ENCODE measurements around the gene WIPF2. TPM values are rescaled to one million over a fixed set of nuclear protein-coding genes. Genes with fewer than 3 reads are reported as not detected.

Gene WIPF2
- total RNA-seq, 1 experiment from 2014 or later = 4.6 TPM

DNA sequence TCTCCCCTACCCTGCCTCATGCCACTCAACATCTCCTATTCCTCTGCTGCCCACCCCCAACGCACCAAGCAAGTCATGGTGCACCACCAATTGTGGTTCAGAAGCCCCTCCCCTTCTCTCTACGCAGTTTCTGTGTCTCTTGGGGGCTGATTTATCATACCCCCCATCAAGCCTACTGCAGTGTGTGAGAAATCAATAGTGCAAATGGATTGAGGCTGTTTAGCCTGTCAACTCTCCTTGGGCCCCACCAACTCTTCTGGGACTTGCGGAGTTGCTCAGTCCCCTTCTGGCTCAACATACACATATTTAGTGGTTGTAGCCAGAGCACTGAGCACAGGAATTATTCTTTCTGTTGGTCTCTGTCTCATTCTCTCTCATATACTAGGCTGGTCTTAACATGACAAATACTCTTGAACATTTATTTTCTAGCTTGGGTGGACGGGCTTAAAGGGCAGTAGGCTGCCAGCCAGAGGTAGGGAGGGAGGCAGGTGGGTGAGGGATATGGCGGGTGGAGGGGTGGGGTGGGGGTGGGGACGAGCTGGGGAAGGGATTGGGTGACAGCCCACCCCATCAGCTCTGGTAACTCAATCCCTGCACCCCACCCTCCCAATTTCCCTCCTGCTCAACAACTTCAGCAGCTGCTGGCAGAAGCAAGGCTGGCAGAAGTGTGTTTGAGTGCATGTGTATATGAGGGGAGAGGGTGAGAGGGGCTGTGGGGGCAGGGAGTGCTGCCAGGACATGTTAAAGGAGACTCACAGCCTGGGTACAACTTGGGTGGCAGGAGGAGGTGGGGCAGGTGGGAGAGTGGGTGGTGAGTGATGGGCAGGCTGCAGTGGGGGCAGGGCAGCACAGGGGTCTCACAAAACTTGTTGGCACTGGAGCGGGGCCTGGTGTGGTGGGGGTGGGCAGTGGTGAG, 94.8 kb downstream of the WIPF2 start:
- no peak for DNase-seq (ENCODE audit: low read depth)

DNA sequence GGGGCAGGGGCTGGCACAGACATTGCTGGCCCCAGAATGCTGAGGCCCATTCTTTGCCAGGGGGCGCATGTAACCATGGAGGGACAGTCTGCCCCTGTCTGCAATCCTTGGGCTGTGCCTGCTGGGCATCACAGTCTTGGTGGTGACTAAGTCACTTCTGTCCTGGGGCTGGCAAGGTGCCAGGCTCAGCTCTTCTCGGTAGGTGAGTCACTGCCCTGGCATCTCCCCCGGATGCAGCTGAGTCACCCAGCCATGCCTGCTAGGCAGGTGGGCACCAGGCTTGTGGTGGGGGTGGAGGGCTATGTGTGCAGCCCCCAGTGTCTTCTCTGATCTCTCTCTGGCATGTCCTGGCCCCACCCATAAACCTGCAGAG, 95.5 kb downstream of the WIPF2 start:
- peak; percentile 95 for DNase-seq (ENCODE audit: low read depth)

DNA sequence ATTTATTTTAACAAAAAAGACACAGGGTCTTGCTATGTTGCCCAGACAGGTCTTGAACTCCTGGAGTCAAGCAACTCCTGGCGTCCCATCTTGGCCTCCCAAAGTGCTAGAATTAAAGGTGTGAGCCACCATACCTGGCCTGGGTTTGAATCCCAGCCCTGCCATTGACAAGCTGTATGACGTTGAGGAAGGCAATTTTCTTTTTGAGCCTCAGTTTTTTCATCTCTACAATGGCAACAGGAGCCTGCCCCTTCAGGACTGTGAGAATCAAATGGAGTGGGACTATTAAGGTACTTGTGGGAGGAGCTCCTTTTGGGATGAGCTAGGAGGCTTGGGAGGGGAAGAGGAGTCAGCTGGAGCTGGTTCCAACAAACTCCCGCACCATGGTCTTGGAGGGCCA, 96.1 kb downstream of the WIPF2 start:
- DNase-seq (ENCODE audit: low read depth) = no peak

DNA sequence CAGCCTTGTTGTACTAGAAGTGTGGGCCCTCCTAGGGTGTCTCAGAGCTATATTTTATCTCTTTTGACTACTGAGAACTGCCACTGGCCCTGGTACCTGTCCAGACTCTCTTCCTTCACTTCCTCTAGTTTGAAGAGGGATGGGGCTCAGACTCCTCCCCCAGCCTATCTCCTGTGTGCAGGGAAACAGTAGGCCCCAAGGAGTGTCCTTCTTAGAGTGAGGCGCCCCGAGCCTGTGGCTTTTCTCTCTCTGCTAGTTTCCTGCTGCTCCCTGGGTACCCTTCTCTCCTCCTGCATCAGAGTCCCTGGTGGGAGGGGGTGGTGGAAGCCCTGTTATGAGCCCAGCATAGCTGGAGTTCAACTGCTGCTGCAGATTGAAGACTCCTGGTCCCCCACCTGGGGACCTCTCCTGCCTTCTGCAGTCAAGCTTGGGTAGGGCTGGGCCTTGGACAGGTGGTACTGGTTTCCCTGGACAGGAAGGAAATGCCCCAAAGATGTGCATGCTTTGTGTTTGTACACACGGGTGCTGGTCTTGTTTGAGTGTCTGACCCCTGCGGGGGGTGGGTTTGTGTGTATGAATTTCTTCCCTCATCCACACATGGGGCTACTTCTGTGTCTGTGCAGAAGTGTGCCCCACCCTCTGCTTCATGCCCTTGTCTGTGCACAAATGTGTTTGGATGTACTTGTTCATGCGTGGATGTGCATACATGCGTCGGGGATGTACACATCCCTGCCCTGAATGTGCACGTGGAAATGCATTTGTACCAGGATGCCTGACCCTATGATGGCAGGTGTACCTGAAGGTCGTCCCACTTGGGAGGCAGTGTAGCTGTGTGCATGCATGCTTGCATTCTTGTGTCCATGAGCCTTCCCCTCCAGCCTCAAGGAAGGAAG, 96.8 kb downstream of the WIPF2 start:
- no peak for DNase-seq (ENCODE audit: low read depth)

DNA sequence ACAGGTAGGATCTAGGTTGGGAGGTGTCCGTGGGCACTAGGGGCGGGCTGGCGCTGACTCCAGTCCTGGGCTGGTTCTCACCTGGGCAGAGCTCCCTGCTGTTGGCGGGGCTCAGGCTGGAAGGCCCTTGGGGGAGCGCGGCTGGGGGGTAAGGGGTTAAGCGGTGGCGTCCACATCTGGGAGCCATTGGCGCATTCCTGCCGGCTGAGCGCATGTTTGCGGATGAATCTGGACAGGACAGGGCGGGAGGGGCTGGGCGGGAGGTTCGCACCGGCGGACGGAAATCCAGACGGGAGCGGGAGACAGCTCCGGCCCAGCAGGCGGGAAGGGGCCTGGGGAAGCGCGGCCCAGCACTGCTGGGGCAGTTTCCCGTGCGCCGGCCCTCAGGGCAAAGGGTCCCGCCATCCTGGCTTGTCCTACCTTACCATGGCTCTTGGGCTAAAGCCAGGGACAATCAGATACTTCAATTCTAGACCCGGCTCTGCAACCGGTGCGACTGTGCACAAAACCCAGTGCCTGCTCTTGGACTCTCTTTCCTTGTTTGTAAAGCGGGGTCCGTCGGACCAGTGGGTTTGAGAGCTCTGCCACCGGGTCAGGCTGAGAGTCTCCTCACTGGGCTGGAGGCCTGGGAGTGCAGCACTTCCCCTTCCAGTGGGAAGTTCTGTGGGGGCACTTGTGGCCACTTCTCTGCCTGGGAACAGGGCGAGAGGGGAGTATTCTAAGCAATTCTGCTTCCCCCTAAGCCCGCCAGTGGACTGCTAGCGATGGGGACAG, 97.7 kb downstream of the WIPF2 start:
- DNase-seq (ENCODE audit: low read depth) = peak; percentile 65

DNA sequence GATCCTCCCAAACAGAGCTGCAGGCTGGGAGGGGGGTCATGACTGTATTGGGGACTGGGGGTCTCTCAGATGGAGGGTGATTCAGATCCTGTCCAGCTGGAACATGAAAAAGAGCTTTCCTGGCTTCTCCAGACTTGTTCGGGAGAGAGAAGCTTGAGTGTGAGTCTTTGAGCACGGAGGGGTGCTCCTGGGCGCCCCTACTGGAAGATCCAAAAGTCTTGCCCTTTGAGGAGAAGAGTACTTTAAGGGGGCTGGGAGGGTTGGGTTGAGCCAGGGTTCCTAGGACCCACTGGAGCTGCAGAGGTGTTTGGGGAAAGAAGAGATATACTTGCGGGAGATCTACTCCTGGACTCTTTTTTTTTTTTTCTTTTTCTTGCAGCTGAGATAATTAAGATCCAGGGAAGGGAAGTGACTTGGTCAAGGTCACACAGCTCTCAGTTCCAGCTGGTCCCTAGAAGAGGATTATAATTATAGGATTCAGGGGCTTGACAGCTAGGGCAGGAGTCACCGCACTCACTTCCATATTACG, 98.3 kb downstream of the WIPF2 start:
- DNase-seq (ENCODE audit: low read depth) = peak; percentile 80

DNA sequence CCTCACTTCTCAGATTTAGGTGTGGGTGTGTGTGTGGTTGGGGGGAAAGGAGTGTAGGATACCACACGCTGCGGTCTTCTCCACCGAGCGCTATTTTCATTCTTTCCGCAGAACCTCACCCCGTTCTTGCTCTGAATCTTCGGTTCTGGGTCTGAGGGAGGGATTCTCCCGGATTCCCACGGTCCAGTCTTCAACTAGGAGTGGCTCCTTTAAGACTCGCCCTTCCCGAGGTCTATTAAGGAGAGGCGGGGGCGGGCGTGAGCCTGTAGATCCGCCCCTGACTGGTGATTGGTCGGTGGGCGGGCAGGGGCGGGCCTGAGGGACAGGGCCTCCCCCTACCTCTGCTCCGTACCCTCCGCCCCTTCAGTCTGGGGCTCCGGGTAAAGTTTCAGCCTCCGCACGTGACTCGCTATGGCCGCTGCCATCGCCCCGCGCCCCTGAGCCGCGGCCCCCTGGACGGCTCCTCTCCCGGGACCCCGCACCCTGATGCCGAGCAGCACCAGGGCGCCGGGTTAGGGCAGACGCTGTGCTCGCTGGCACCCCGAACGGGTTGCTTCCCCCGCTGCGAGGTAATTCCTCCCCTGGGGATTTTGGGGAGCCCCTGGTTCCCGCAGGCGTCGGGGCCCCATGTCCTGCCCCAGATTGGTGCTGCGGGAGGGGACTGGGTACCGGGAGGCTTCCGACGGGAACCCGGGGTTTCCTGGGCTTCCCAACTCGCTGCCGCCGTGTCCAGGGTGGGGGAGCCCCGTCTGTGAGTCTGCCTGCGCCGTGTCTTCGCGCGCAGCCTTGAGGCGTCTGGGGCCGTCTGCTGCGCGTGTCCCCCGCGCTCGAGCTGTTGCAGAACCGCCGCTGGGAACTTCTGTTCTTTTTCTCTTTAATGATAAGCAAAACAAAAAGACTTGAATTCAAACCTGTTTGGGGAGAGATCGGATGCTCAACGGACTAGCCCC, 99.1 kb downstream of the WIPF2 start:
- DNase-seq (ENCODE audit: low read depth) = peak; percentile 95

DNA sequence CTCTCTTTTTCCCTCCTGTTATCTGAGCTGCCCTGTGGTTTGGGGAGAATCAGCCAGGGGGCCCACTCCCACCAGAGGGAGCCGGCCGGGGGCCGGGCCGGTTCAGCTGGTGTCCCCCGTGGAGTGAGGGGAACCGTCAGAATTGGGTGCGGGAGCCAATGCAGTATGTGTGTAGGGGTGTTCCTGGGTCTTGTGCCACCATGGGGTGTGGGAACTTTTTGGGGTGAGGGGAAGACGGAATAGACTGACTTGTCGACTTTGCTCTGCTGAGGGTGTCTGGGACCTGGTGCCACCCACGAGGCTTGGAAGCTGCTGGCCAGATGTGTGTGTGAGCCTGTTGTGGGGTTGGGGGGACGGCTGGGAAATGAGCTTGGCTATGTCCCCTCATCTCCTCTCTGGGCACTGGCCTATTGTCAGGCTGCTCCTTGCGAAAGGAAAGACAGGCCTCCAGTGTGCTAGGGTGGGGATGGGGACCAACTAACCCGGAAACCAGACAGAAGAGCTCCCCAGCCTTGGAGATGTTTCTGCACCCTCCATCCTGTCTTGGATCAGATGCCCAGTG, 99.8 kb downstream of the WIPF2 start:
- no peak for DNase-seq (ENCODE audit: low read depth)

DNA sequence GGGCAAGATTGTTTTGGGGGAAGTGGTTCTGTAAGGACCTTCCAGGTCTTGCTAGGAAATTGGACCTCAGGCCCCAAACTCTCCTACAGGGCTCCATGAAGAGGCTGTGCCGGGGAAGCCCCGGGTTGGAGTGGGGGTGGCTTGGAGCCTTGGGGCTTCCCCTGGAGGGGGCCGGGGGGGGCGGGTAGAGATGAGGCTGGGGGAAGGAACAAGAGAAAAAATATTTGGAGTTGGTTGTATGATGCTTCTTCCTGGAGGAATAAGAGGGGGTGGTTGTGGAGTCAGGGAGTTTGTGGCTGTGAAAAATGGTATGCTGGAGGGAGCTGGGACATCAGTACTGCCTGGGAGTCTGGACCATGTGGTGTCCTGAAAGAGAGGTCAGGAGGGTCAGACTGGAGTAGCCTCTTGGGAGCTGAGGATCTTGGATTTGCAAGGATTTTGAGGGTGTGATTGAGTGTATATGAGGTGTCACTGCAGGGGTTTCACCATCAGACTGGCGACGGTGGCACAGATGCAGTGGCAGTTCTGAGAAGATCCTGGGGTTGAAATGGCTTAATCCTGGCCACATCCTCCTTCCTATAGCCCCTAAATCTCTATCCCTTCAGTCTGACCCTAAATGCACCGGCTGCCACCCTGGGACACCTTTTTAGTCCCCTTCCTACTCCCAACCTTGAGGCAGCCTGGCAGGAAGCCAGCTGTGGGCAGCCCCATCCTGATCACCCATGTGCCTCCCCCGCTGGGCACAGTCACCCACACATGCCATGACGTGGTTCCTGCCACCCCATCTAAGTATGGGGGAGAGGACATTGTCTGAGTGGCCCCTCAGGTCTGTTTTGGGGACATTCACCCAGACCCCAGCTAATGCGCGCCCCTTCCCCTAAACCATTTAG, 100.8 kb downstream of the WIPF2 start:
- no peak for DNase-seq (ENCODE audit: low read depth)

DNA sequence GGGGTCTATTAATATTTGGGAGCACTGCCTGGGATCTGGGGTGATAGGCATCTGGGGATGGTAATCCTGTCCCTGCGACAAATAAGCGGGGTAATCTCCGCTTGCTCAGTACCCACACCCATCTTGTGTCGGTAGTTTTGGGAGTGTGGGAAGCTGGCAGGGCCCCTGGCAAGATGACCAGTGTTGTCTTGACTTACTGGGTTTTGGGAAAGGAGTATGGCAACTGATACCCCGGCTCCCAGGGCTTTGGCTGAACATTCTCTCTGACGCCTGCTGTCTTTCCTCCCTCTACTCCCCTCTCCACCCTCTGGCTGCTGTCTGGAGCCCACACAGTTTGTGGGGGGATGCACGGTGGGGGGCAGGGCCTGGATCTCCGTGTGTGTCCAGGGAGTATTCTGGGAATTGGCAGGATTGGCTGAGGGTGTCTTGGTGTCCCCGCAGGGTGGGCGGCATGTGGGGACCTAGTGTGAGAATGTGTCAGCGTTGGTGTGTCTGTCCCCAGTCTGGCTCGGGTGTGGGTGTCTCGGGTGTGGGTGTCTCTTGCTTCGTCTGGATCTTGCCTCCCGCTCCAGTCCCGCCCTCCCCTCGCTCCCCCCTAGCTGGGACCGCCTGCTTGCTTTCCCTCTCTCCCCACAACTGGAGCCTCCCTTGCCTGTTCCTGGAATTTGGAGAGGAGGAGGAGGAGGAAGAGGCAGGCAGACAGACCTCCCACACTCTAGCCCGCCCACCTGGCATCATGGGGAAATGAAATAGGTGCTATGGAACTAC, 101.8 kb downstream of the WIPF2 start:
- no peak for DNase-seq (ENCODE audit: low read depth)

DNA sequence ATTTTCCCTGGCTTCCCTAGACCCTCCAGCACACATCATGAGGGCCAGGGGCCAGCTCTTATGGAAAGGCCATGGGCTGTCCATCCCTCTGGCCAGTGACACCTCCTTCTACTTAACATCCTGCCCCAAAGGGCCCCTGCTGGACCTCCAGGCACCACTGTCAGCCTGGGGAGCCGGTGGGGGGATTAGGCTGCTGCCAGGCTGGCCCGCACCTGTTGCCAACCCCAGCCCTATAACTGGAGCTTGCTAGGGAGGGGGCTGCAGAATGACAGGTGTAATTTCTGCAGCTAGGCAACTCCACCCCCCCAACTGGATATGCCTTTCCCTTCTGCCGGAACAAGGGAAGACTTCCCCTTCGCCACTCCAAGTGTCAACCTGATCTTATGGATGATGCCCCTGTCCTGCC, 102.4 kb downstream of the WIPF2 start:
- no peak for DNase-seq (ENCODE audit: low read depth)

DNA sequence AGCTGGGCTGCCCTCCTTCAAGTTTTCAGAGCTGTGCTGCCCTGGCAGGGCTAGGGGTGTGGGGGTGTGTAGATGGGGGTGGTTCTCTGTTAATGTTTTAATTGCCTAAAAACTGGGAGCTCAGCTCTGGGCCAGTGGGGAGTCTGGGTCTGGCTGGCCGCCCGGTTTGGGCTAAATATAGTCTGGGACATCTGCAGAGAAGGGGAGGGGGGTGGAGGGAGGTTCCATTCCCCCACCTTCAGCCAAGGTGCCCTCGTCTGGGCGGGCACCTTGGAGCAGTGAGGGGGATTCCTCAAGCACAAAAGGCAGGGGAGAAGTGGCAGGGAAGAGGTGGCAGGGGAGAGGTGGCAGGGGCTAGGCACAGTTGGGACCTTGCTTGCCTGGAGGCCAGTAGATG, 102.9 kb downstream of the WIPF2 start:
- DNase-seq (ENCODE audit: low read depth) = no peak

DNA sequence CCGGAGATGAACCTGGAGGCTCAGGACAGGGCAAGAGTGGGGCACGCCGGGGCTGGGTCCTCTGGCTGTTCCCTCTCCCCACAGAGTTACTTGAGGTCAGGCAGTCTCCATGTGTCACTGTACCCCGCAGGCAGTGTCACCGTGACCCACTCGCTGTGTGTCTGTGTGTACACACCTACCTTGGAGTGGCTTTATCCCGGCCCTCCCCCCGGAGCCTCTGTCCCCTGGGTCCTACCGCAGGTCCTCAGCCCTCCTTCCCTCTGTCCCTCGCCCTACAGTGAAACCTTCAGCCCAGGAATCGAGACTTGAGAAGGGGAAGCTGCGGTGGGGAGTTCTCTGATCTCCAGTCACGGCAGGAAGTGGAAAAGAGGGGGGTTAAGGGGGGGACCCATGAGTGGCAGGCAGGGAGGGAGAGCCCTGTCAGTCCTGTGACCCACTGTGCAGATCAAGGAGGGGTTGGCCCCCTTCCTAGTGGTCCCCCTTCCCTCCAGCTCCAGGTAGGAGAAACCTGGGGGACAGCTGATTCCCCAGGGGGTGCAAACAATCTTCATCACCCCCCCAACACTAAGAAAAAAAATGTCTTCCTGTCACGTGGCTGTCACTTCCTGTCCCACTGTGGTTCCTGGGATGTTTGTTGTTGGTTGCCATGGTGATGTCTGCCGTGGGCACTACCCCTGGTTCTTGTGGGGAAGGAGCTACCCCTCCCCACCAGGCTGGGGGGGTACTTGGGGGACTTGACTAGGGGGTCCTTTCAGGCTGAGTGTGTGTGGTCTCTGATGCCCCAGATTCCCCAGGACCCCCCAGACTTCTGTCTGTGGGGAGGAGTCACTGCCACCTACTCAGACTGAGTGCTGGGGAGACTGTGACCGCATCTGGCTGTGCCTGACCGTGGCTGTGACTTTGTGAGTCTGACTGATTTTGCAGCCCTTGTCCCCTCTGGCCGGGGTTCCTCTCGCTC, 103.5 kb downstream of the WIPF2 start:
- peak; percentile 84 for DNase-seq (ENCODE audit: low read depth)

DNA sequence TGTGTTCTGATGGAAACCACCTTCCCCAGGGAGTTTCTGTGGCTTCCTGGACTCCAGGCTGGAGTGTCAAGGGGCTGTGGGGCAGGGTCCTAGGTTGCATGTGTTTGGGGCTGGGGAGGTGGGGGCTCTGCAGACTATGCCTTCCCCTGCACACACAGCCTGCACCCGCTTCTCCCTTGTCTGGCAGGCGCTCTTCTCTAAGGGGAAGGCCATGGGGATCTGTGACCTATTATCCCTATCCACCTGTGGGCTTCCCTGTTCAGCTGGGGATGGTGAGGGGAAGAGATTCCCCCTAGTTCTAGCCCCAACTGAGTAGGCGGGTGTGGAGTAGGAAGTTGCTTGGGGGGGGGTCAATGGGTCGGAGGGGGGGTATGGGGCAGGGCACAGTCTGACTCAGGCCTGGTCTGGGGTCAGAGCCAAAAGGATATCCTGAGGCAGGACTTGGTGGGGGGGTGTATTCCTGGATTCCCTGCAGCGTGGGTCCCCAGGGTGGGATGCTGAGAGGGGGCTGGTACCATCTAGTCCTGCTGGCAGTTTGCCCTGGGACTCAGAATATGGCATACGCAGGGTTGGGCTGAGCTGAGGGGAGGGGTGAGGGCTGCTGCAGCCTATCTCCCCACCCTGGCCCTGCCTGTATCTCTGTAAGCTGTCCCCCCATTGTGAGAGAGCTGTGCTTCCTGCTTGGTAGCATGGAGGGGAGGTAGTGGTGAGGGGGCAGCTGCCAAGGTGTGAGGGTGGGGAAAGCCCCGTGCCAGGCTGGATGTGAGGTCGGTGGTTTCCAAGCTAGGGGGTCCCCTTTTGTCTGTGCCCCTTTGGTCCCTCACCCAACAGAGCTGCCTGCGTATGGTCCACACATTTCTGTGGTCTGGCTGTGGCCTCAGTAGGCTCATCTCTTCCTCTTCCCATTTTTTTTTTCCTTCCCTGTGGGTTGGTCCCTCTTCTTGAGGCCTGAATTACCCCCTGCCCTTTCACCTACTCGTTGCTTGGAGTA, 104.6 kb downstream of the WIPF2 start:
- DNase-seq (ENCODE audit: low read depth) = no peak

DNA sequence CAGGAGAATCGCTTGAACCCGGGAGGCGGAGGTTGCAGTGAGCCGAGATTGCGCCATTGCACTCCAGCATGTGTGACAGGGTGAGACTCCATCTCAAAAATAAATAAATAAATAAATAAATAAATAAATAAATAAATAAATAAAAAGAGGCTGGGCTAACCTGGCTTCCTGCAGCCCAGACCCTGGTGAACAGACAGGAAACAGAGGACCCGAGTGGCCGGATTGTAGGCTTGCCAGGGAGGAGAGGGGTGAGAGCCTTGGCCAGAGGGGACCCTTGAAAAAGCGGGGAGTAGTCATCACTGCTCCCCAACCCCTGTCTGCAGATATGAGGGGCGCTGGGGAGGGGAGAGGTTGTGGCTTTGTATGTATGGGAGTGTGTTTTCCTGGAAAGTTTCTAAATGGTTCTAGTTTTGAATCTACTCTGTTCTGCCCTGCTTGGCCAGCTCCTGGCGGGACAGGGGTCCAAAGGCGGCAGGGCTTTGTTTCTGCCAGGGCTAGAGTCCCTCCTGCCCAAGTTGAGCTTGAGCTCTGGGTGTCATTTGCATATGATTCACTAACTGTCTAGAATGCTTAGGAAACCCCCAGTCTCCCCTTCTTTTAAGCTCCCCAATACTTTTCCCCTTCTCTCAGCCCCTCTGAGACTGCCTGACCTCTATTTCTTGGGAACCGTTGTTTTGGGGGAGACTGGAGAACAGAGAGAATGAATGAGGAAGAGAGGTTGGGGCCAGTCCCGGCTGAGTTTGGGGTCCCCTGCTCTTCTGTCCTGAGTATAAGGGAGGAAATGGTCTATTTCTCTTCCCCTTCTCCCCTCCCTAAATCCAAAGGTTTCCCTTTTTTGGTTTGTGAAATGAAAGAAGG, 106.3 kb downstream of the WIPF2 start:
- DNase-seq (ENCODE audit: low read depth) = no peak
